Activated T-helper 17 cell treated with anti-CD3 and anti-CD28 coated beads, Interleukin-2, amount 50 U/mL, for 72 hours (primary cell): ENCODE results near the gene FOXN3. TPM values are rescaled to one million over a fixed set of nuclear protein-coding genes. Genes with fewer than 3 reads are reported as not detected.

ENCODE experiments used
- ATAC-seq: fragments of 150-1000 bp; cut with Tn5 transposase; replicated peaks from 2 replicates; pipeline ENCODE4 v1.10.0; 2021; ENCODE audit warnings: mild to moderate bottlenecking, moderate library complexity
- H3K27ac Mint-ChIP-seq: one replicate; pipeline ENCODE4 v1.8.0; 2022; ENCODE audit warnings: mixed read lengths
- H3K27me3 Mint-ChIP-seq: one replicate; pipeline ENCODE4 v1.8.0; 2022; ENCODE audit warnings: mixed read lengths
- H3K36me3 Mint-ChIP-seq: one replicate; pipeline ENCODE4 v1.8.0; 2022; ENCODE audit warnings: low read depth, mild to moderate bottlenecking, mixed read lengths
- H3K4me1 Mint-ChIP-seq: one replicate; pipeline ENCODE4 v1.8.0; 2022; ENCODE audit warnings: mixed read lengths
- H3K4me3 Mint-ChIP-seq: one replicate; pipeline ENCODE4 v1.8.0; 2022; ENCODE audit warnings: mild to moderate bottlenecking, mixed read lengths
- H3K9me3 Mint-ChIP-seq: one replicate; pipeline ENCODE4 v1.8.0; 2022; ENCODE audit warnings: mixed read lengths
- total RNA-seq, 2 donors: library from RNA; stranded (reverse); gene quantifications; one replicate each; pipeline ENCODE4 v1.2.3, GENCODE V29; 2022

FOXN3 gene, protein sequence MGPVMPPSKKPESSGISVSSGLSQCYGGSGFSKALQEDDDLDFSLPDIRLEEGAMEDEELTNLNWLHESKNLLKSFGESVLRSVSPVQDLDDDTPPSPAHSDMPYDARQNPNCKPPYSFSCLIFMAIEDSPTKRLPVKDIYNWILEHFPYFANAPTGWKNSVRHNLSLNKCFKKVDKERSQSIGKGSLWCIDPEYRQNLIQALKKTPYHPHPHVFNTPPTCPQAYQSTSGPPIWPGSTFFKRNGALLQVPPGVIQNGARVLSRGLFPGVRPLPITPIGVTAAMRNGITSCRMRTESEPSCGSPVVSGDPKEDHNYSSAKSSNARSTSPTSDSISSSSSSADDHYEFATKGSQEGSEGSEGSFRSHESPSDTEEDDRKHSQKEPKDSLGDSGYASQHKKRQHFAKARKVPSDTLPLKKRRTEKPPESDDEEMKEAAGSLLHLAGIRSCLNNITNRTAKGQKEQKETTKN
- 10 to 100 TPM; 56.9 to 82.3 TPM for total RNA-seq

DNA sequence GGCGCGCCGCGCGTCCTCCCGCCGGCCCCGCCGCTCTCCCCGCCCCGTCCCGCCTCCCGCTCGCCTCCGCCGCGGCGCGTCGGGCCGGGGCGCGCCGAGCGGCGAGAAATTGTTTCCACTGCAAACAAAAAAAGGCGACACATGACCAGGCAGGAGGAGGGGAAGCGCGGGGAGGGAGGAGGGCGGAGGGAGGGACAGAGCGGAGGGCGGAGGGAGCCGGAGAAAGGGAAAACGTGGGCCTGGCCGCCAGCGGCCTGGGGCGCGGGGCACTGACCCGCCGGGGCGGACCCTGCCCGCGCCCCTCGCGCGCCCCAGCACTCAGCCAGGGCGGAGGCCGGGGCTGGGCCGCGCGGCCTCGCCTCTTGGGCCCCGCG, at the start of gene FOXN3:
Gene FOXN3, minus strand, starts transcription at position 143 of the 374 bp plus-strand sequence. CDS start 4,757 bp downstream, outside the sequence.
- H3K4me3 Mint-ChIP-seq = peak within 1 kb of the TSS; percentile 97
- no peaks in the 10 kb centered on the region for H3K27me3 Mint-ChIP-seq
- peaks cover 27% of the 10 kb centered on the region for H3K4me1 Mint-ChIP-seq
- peak; percentile 73 for ATAC-seq
- H3K9me3 Mint-ChIP-seq = no peaks in the 10 kb centered on the region
- peaks cover 24% of the 10 kb centered on the region for H3K36me3 Mint-ChIP-seq
- peak within 1 kb of the TSS; percentile 93 for H3K27ac Mint-ChIP-seq

DNA sequence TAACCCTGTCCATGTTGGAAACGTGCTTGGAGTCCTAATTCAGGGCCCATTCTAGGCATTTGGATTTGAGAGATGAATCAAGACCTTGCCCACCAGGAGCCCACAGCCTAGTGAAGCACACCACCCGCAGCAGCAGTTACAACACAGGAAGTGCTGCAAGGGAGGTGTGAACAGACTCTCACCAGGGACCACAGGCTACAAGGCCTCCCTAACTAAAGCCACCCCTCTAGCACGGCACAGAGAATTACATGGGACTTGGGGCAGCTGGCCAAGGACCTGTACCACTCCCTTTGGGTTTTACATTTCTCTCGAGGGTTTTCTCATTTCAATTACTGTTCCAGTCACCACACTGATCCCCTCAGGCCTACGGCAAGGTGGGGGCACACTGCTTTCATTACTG, 49.5 kb upstream of the FOXN3 start:
- peak overlapping the region; percentile 20 for H3K27ac Mint-ChIP-seq
- H3K4me3 Mint-ChIP-seq = no peak overlapping the region
- no peak for ATAC-seq
- no peaks in the 10 kb centered on the region for H3K27me3 Mint-ChIP-seq
- no peaks in the 10 kb centered on the region for H3K4me1 Mint-ChIP-seq
- peaks cover 6% of the 10 kb centered on the region for H3K36me3 Mint-ChIP-seq
- H3K9me3 Mint-ChIP-seq = peaks cover 4% of the 10 kb centered on the region

DNA sequence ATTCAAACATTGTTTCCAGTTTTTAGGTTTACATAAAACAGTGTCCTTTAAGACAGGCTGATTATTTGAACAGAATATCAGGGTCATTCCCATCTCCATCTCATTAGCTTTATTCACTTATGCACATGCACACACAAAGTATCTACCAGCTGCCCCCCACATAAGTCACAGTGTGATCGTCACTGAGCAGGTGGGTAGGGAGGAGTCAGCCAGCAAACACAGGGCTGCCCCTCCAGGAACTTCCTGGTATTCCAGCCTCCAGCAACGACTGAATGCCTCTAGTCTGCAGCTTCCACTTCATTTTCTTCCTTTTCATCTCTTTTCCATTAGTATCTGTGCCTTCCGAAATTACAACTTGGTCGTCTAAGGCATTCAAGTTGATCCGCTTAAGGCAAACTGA, 48.8 kb upstream of the FOXN3 start:
- H3K27ac Mint-ChIP-seq = peak overlapping the region; percentile 20
- ATAC-seq = no peak
- H3K9me3 Mint-ChIP-seq = peaks cover 4% of the 10 kb centered on the region
- H3K36me3 Mint-ChIP-seq = peaks cover 6% of the 10 kb centered on the region
- H3K4me1 Mint-ChIP-seq = no peaks in the 10 kb centered on the region
- no peak overlapping the region for H3K4me3 Mint-ChIP-seq
- no peaks in the 10 kb centered on the region for H3K27me3 Mint-ChIP-seq

DNA sequence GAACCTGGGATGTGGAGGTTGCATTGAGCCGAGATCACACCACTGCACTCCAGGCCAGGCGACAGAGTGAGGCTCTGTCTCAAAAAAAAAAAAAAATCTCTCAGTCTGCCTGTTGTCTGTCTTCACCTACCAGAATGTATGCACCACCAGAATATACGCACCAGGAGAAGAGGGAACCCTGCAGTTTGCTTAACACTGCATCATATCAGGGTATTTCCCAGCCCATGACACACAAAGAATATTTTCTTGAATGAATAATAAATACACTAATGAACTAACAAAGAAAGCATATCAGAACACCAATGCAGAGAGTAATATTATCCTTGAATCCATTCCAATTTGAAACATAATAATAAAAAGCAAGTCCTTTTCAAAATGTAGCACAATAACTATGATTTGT, 44.2 kb upstream of the FOXN3 start:
- Mint-ChIP-seq H3K27ac (no peak overlapping the region), H3K4me1 (peaks cover 4% of the 10 kb centered on the region), H3K9me3 (peaks cover 3% of the 10 kb centered on the region), H3K27me3 (no peaks in the 10 kb centered on the region), H3K36me3 (peaks cover 5% of the 10 kb centered on the region), H3K4me3 (no peak overlapping the region)
- ATAC-seq = no peak

DNA sequence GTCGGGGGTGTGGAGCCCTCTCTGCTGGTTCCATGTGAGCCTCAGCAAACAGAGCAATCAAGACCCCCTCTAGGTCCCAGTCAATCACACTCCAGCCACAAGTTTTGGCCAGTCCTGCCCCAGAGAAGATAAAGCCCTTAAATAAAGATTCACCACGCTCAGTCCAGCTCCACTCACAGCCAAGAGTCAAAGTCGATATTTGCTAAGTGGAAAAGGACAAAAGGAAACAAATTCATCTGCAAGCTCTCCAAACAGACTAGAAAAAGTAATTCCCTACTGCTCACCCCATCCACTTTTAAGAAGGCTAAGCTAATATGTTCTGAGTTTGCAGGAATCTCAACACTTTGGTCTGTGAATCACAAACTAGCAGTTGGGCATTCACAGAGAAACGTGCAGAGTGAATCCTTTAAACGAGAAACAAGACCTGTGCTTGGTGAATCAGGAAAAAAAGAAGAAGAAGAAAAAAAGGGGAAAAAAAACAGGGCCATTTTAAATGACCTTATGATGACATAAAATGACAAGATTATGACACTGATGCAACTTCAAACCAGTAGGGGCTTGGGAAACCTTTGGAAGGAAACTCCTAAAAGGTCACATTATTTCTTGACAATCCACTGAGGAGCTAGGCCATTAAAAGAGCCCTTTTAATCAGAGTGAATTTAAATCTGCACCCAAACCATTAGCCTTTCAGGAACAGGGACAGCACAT, 41.8 kb upstream of the FOXN3 start:
- Mint-ChIP-seq H3K36me3 (no peaks in the 10 kb centered on the region), H3K27me3 (no peaks in the 10 kb centered on the region), H3K4me3 (no peak overlapping the region), H3K9me3 (no peaks in the 10 kb centered on the region), H3K4me1 (peaks cover 7% of the 10 kb centered on the region), H3K27ac (peak overlapping the region; percentile 15)
- ATAC-seq = no peak

DNA sequence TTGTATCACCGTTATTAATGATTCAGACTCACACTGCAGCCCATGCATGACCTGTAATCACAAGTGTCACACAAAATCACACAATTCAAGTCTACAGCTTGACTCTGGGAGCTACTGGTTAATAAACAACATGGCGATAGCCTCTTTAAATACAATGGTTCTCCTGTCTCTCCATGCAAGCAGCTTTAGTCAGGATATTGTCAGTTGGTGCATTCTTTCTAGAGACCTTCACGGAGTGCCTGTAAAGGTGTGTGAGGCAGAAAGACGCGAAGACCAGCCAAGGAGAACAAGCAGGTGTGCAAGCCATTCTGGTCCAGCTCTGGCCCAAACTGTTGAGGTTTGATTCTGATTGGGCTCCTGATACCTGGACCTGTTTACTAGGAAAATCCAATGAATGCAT, 40.0 kb upstream of the FOXN3 start:
- Mint-ChIP-seq H3K27me3 (no peaks in the 10 kb centered on the region), H3K9me3 (no peaks in the 10 kb centered on the region), H3K4me1 (peaks cover 7% of the 10 kb centered on the region), H3K36me3 (no peaks in the 10 kb centered on the region), H3K4me3 (no peak overlapping the region), H3K27ac (no peak overlapping the region)
- ATAC-seq = no peak

DNA sequence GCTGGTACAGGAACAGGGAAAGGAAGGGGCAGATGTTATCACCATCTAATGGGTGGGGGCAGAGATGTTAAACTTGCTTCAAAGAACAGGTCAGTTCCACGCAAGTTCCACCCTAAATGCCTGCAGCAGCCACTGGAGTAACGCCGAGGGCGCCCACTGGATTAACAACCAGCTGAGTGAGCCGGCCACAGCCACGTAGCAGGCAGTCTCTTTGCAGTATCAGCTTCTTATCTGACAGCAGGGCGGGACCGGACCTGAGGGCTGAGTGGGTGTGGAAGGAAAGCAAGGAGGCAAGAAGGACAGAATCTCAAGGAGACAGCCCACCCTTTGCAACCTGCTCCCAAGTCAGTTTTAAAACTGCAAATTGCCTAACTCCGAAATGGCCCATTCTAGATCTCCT, 38.4 kb upstream of the FOXN3 start:
- no peaks in the 10 kb centered on the region for H3K9me3 Mint-ChIP-seq
- peaks cover 7% of the 10 kb centered on the region for H3K4me1 Mint-ChIP-seq
- H3K36me3 Mint-ChIP-seq = no peaks in the 10 kb centered on the region
- ATAC-seq = no peak
- H3K4me3 Mint-ChIP-seq = no peak overlapping the region
- H3K27me3 Mint-ChIP-seq = no peaks in the 10 kb centered on the region
- no peak overlapping the region for H3K27ac Mint-ChIP-seq

DNA sequence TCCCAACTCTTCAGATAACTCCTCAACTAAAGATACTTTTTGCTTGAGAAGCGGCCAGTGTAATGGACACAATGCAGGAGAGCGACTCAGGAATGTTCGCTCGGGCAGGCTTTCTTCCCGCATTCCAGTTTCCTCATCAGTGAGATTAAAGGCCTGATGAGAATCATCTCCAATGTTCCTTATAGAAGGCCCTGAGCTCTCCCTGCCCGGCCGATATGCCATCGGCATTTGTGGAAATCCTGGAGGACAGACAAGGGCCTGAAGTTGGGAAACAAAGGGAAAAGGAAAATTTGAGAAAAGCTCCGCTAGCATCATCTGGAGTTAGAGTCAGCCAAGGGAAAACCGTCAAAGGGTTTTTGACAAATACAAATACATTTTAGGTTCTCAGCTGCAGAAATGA, 38.0 kb upstream of the FOXN3 start:
- ATAC-seq = no peak
- Mint-ChIP-seq H3K27ac (no peak overlapping the region), H3K27me3 (no peaks in the 10 kb centered on the region), H3K36me3 (no peaks in the 10 kb centered on the region), H3K4me1 (peaks cover 3% of the 10 kb centered on the region), H3K4me3 (no peak overlapping the region), H3K9me3 (no peaks in the 10 kb centered on the region)

DNA sequence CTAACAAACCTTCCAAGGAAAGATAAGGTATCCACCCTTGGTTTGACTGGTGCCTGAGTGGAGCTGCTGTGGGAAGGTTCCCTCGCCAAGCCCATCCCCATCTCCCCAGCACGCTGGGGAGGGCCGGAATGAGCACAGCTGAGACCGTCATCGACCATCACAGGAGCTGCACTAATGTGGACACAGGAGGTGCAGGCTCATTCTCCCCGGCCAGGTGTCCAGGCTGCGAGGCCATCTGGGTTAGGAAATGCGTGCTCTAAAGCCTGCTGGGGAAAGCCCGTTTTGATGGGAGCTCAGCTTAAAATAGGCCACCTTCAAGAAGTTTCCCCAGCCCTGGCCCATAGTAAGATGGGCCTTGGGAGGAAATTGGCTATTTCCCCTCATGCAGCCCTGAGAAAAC, 35.2 kb upstream of the FOXN3 start:
- no peak overlapping the region for H3K4me3 Mint-ChIP-seq
- H3K27me3 Mint-ChIP-seq = no peaks in the 10 kb centered on the region
- H3K27ac Mint-ChIP-seq = no peak overlapping the region
- no peaks in the 10 kb centered on the region for H3K9me3 Mint-ChIP-seq
- H3K4me1 Mint-ChIP-seq = peaks cover 13% of the 10 kb centered on the region
- ATAC-seq = no peak
- H3K36me3 Mint-ChIP-seq = no peaks in the 10 kb centered on the region

DNA sequence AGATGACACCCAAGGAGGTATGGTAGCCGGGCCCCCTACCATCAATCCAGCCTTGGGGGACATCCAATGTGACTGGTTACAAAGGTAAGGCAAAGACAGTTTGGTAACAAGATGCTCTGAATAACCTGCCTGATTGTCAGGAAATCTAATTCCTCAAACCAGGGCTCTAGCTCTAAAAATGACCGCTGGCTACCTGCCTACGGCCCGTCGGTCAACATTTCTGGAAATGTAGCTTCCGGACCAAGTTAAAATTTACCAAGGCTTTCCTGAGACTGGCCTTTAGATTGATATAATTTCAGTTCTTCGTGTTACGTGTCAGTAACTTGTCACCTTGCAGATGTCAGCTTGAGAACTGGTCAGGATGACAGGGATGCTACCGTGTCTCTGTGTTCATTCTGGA, 34.2 kb upstream of the FOXN3 start:
- no peaks in the 10 kb centered on the region for H3K36me3 Mint-ChIP-seq
- no peak for ATAC-seq
- peak overlapping the region; percentile 25 for H3K27ac Mint-ChIP-seq
- peaks cover 13% of the 10 kb centered on the region for H3K4me1 Mint-ChIP-seq
- H3K9me3 Mint-ChIP-seq = no peaks in the 10 kb centered on the region
- no peaks in the 10 kb centered on the region for H3K27me3 Mint-ChIP-seq
- no peak overlapping the region for H3K4me3 Mint-ChIP-seq

DNA sequence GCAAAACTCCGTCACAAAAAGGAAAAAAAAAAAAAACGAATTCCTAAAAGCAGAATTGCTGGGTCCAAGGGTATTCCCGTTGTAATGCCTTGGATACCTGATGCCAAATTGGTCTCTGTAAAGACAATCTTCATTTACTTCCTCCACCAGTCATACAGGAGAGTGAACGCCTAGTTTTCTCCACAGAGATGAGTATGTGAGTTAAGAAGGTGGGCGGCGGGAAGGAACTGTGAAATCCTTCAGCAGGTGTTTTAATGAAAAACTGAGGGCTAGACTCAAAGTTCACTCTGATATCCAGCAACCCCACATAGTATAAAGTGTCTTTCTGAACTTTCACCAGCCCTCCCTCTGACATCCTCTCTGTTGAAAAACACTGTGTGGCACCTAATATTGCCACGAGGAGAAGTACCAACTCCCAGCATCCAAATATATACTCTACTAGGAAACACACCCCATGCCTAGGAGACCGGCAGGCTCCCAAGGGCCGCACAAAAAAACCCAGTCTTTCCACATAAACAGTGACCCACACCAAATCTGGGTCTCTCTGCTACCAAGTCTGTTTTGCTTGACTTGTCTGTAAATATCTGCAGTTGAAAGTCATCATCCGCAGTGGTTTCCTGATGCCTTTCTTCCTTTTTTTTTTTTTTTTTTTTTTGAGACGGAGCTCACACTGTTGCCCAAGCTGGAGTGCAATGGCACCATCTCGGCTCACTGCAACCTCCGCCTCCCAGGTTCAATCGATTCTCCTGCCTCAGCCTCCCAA, 30.3 kb upstream of the FOXN3 start:
- no peaks in the 10 kb centered on the region for H3K36me3 Mint-ChIP-seq
- peaks cover 25% of the 10 kb centered on the region for H3K4me1 Mint-ChIP-seq
- no peak overlapping the region for H3K4me3 Mint-ChIP-seq
- peak overlapping the region; percentile 73 for H3K27ac Mint-ChIP-seq
- no peaks in the 10 kb centered on the region for H3K27me3 Mint-ChIP-seq
- H3K9me3 Mint-ChIP-seq = no peaks in the 10 kb centered on the region
- no peak for ATAC-seq

DNA sequence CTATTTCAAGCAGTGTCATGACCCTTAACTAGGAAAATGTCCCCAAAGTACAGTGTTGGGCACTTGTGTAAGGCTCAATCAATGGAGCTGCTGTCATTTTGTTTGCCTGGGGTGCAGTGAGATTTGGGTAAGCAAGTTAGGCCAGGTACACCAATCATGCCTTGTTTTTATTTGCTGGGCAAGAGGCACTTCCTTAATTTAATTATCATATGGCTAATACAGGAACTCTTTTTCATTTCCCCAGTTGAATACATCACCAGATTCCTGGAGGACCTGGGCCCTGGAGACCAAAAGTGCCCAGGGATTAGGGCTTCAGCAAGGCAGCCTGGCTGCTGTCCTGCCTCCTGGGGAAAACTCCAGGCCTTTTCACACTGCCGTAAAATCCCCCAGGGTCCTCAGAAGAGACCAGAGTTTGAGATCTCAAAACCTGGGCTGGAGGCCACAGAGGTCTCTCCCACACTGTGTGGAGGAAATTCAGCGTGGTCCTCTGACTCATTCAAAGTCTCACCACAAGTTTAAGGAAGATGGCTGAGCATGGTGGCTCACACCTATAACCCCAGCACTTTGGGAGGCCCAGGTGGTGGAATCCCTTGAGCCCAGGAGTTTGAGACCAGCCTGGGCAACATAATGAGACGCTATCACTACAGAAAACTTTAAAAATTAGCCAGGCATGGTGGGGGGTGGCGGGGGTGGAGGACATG, 28.4 kb upstream of the FOXN3 start:
- no peaks in the 10 kb centered on the region for H3K9me3 Mint-ChIP-seq
- H3K27ac Mint-ChIP-seq = peak overlapping the region; percentile 85
- ATAC-seq = peak; percentile 96
- H3K27me3 Mint-ChIP-seq = no peaks in the 10 kb centered on the region
- H3K4me3 Mint-ChIP-seq = peak overlapping the region; percentile 65
- H3K36me3 Mint-ChIP-seq = no peaks in the 10 kb centered on the region
- H3K4me1 Mint-ChIP-seq = peaks cover 29% of the 10 kb centered on the region

DNA sequence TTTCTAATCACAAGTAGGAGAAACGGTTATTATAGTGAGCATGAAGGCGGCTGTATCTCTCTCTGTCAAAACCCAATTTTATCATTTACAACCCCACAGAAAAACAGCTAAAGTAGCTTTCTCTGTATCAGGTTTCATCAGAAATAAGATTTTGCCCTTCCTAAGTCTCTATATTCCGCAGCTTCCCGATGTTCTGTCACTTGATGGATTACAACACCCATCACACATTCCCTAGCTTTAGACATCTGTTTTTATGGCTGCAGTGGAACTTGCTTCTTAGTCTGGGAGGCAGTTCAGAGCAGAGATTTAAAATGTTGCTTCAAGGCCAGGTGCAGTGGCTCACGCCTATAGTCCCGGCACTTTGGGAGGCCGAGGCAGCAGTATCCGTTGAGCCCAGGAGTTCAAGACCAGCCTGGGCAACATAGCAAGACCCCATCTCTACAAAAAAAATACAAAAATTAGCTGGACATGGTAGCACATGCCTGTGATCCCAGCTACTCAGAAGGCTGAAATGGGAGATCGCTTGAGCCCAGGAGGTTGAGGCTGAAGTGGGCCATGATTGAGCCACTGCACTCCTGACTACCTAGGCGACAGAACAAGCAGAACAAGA, 27.6 kb upstream of the FOXN3 start:
- Mint-ChIP-seq H3K4me1 (peaks cover 29% of the 10 kb centered on the region), H3K4me3 (peak overlapping the region; percentile 65), H3K27ac (peak overlapping the region; percentile 81), H3K36me3 (no peaks in the 10 kb centered on the region), H3K9me3 (no peaks in the 10 kb centered on the region), H3K27me3 (no peaks in the 10 kb centered on the region)
- ATAC-seq = no peak

DNA sequence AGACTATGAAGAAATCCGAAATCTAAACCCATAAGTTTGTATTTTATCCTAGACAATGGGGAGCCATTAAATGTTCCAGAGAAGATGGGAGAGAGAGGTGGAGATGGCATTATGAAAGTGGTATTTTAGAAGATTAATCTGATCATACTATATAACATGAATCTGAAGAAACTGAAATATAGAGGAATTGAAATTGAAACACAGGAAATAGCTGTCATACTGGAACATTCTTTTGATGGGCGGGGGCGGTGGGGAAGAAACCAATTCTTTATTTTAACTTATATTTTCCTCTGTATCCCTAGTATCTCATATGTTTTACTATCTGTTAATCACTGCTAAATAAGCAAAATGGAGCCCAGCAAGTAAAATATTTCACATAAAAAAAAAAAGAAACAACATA, 27.0 kb upstream of the FOXN3 start:
- Mint-ChIP-seq H3K4me1 (peaks cover 26% of the 10 kb centered on the region), H3K27ac (peak overlapping the region; percentile 81), H3K4me3 (peak overlapping the region; percentile 65), H3K36me3 (no peaks in the 10 kb centered on the region), H3K27me3 (no peaks in the 10 kb centered on the region), H3K9me3 (no peaks in the 10 kb centered on the region)
- peak; percentile 56 for ATAC-seq
